ENCODE measurements around the gene EBLN1. TPM values are rescaled to one million over a fixed set of nuclear protein-coding genes. Genes with fewer than 3 reads are reported as not detected.

EBLN1 gene
- total and polyA plus RNA-seq, 2 of the 13 experiments (the other 11 are each of a cell fraction or from before 2014, with no cell fraction given), result not detected

DNA sequence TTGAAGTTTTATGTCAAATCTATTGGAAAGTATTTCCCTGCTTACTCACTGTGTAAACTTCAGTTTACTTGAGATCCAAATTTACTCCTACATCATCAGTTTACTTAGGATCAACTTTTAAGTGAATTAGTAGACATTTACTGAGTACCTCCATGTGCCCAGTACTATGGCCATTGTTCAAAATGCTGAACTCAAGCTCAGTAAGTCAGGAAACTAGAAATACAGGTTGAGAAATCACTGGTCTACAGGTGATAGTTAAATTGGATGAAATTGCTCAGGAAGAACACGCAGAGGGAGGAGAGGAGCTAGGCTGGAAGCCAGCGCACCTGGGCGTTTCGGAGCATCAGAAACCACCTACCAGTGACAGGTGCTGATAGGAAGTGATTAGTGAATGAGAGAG, 25.5 kb upstream of the EBLN1 start:
- H3K4me2 ChIP-seq (ENCODE audit: low read depth, low read length), result no peak overlapping the region
- ATAC-seq (no peak), FAIRE-seq (no peak), DNase-seq (ENCODE audit: low spot score) (no peak)
- ChIA-PET CTCF (ENCODE audit: low intra/inter-chr PET ratio, low total read pairs) (no interaction called here), POLR2A (no interaction called here)
- no TSS peak for BruUV-seq (replicated peaks)
- H3K4me3 ChIP-seq (replicated peaks in 1 of 3; ENCODE audit: insufficient read depth in 1 of 3, low read depth in 2 of 3, low read length in 3 of 3), result no peak overlapping the region
- no peaks in the 10 kb centered on the region for H4K20me1 ChIP-seq (ENCODE audit: insufficient read depth, low read length)
- no peak for TF ChIP-seq HDAC1 (CRISPR knock-in tag; IDR thresholded peaks at IDR 0.05)
- TF ChIP-seq, protein P1, sequence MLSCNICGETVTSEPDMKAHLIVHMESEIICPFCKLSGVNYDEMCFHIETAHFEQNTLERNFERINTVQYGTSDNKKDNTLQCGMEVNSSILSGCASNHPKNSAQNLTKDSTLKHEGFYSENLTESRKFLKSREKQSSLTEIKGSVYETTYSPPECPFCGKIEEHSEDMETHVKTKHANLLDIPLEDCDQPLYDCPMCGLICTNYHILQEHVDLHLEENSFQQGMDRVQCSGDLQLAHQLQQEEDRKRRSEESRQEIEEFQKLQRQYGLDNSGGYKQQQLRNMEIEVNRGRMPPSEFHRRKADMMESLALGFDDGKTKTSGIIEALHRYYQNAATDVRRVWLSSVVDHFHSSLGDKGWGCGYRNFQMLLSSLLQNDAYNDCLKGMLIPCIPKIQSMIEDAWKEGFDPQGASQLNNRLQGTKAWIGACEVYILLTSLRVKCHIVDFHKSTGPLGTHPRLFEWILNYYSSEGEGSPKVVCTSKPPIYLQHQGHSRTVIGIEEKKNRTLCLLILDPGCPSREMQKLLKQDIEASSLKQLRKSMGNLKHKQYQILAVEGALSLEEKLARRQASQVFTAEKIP (CRISPR knock-in tag; IDR thresholded peaks at IDR 0.05; ENCODE audit: borderline replicate concordance), result no peak
- TF ChIP-seq, protein P2, sequence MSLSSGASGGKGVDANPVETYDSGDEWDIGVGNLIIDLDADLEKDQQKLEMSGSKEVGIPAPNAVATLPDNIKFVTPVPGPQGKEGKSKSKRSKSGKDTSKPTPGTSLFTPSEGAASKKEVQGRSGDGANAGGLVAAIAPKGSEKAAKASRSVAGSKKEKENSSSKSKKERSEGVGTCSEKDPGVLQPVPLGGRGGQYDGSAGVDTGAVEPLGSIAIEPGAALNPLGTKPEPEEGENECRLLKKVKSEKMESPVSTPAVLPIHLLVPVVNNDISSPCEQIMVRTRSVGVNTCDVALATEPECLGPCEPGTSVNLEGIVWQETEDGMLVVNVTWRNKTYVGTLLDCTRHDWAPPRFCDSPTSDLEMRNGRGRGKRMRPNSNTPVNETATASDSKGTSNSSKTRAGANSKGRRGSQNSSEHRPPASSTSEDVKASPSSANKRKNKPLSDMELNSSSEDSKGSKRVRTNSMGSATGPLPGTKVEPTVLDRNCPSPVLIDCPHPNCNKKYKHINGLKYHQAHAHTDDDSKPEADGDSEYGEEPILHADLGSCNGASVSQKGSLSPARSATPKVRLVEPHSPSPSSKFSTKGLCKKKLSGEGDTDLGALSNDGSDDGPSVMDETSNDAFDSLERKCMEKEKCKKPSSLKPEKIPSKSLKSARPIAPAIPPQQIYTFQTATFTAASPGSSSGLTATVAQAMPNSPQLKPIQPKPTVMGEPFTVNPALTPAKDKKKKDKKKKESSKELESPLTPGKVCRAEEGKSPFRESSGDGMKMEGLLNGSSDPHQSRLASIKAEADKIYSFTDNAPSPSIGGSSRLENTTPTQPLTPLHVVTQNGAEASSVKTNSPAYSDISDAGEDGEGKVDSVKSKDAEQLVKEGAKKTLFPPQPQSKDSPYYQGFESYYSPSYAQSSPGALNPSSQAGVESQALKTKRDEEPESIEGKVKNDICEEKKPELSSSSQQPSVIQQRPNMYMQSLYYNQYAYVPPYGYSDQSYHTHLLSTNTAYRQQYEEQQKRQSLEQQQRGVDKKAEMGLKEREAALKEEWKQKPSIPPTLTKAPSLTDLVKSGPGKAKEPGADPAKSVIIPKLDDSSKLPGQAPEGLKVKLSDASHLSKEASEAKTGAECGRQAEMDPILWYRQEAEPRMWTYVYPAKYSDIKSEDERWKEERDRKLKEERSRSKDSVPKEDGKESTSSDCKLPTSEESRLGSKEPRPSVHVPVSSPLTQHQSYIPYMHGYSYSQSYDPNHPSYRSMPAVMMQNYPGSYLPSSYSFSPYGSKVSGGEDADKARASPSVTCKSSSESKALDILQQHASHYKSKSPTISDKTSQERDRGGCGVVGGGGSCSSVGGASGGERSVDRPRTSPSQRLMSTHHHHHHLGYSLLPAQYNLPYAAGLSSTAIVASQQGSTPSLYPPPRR (CRISPR knock-in tag; IDR thresholded peaks at IDR 0.05; ENCODE audit: borderline replicate concordance), result no peak
- no peak for TF ChIP-seq ZNF891 (CRISPR knock-in tag; IDR thresholded peaks at IDR 0.05)
- TF ChIP-seq MAFF (IDR thresholded peaks at IDR 0.05; ENCODE audit: low read depth, low read length), result no peak
- in situ Hi-C loops (cut with HindIII; ENCODE audit: extremely low pct_ligation_motif_present, low pct_unique_long_range_greater_than_20kb), result no loop called here
- no peaks in the 10 kb centered on the region for H3K36me3 ChIP-seq (replicated peaks in 1 of 2; ENCODE audit: control insufficient read depth in 1 of 2, insufficient read depth in 2 of 2, low read length in 2 of 2)
- H3K79me2 ChIP-seq (ENCODE audit: insufficient read depth, low read length), result no peaks in the 10 kb centered on the region
- H3K27ac ChIP-seq (ENCODE audit: extremely low read length, insufficient read depth, low read length), result no peak overlapping the region
- intact Hi-C loops (cut with micrococcal nuclease; ENCODE audit: unreplicated experiment), result no loop called here
- H3K27me3 ChIP-seq (ENCODE audit: control insufficient read depth in 1 of 2, insufficient read depth in 2 of 2, low read length in 2 of 2), result peaks cover 0 to 8% of the 10 kb centered on the region in 2 experiments; a peak in 2 of 5 replicates
- no peak overlapping the region for H3K9ac ChIP-seq (ENCODE audit: insufficient read depth, low read depth, low read length)
- no peaks in the 10 kb centered on the region for H3K9me3 ChIP-seq (ENCODE audit: low read length)
- no peaks in the 10 kb centered on the region for H3K4me1 ChIP-seq (ENCODE audit: insufficient read depth, low read length)
- 36% methylated on average over 4 of the region's 4 CpGs for WGBS (ENCODE audit: low lambda C conversion rate)
- H2AFZ ChIP-seq (ENCODE audit: low read length), result no peak overlapping the region
